ENCODE measurements around the gene MYO1A.

DNA sequence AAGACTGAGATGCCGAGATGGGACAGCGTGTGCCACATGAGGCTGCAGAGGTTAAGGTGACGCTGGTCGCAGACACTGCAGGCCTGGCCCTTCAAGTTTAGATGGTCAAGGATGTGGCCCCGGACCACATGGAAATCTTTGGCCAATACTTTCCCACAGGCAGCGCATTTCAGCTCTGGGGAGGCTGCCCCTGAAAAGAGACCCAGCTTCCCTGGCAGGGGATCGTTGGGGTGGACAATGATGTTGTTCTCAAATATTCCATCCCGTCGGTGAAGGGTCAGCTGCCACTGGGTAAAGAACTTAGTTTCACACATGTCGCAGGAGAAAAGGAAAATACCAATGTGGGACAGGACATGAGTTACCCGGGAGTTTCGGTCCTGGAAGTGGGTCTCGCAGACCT lies 46.5 kb downstream of the MYO1A start:
- TF ChIP-seq, protein P1, sequence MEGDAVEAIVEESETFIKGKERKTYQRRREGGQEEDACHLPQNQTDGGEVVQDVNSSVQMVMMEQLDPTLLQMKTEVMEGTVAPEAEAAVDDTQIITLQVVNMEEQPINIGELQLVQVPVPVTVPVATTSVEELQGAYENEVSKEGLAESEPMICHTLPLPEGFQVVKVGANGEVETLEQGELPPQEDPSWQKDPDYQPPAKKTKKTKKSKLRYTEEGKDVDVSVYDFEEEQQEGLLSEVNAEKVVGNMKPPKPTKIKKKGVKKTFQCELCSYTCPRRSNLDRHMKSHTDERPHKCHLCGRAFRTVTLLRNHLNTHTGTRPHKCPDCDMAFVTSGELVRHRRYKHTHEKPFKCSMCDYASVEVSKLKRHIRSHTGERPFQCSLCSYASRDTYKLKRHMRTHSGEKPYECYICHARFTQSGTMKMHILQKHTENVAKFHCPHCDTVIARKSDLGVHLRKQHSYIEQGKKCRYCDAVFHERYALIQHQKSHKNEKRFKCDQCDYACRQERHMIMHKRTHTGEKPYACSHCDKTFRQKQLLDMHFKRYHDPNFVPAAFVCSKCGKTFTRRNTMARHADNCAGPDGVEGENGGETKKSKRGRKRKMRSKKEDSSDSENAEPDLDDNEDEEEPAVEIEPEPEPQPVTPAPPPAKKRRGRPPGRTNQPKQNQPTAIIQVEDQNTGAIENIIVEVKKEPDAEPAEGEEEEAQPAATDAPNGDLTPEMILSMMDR (conservative IDR thresholded peaks at IDR 0.05; ENCODE audit: low read length) = no peak
- TF ChIP-seq EZH2phosphoT487 (IDR thresholded peaks at IDR 0.05; ENCODE audit: borderline replicate concordance, low read depth, low read length) = no peak

Data from OCI-LY7 (cell line).